Kidney (tissue), 14 donors: ENCODE data around the gene KRT31. TPM values are rescaled to one million over a fixed set of nuclear protein-coding genes. Genes with fewer than 3 reads are reported as not detected.

Experiments used
- DNase-seq, 5 donors: peaks; one replicate each; pipeline ENCODE4 v3.0.0-alpha.2; 2013 to 2020
- FAIRE-seq: peaks from 2 replicates; lab custom pipeline; 2012; peaks lifted over from hg19 to GRCh38; lab: Jason Lieb, UNC
- H3K27ac ChIP-seq, 2 donors: one replicate each; pipeline ENCODE4 v1.7.0; 2013; ENCODE audit warnings: low read depth in 2 of 2, low read length in 2 of 2, inconsistent platforms in 1 of 2
- H3K27me3 ChIP-seq: one replicate; pipeline ENCODE4 v1.7.1; 2013; ENCODE audit warnings: low read length, inconsistent platforms; ENCODE audit not compliant: control insufficient read depth, insufficient read depth
- H3K36me3 ChIP-seq, 3 donors: one replicate each; pipeline versions ENCODE4 v1.7.0 to v1.7.1; 2013; ENCODE audit warnings: low read length in 3 of 3, control low read depth in 1 of 3, inconsistent platforms in 1 of 3; ENCODE audit not compliant: insufficient read depth in 3 of 3, control insufficient read depth in 2 of 3
- H3K4me1 ChIP-seq, 3 donors: one replicate each; pipeline versions ENCODE4 v1.7.0 to v1.7.1; 2013; ENCODE audit warnings: low read length in 3 of 3, inconsistent platforms in 1 of 3, low read depth in 1 of 3; ENCODE audit not compliant: control insufficient read depth in 2 of 3, insufficient read depth in 2 of 3
- H3K4me3 ChIP-seq, 3 donors: one replicate each; pipeline versions ENCODE4 v1.7.0 to v1.8.1; 2013; ENCODE audit warnings: low read length in 3 of 3, control low read depth in 1 of 3, inconsistent platforms in 1 of 3
- H3K9ac ChIP-seq, 3 donors: one replicate each; pipeline versions ENCODE4 v1.7.0 to v1.7.1; 2013; ENCODE audit warnings: low read length in 3 of 3, control low read depth in 1 of 3, inconsistent platforms in 1 of 3
- H3K9me3 ChIP-seq, 3 donors: one replicate each; pipeline versions ENCODE4 v1.7.0 to v1.7.1; 2013; ENCODE audit warnings: low read length in 3 of 3, control low read depth in 1 of 3, inconsistent platforms in 1 of 3; ENCODE audit not compliant: control insufficient read depth in 2 of 3, insufficient read depth in 1 of 3
- intact Hi-C: fragments of 100-400 bp; cut with DNase I; formaldehyde crosslinking; loops from one replicate; pipeline ENCODE4 v1.11.1; 2022
- polyA plus RNA-seq: library from polyadenylated mRNA; stranded (reverse); fragments of 350-450 nt; fragmentation: Illumina TruSeq; extraction: RNeasy Lipid Tissue Mini Kit (QIAGEN cat#74804); gene quantifications from one replicate; pipeline ENCODE4 v1.2.3, GENCODE V29; 2014; ENCODE audit warnings: low read depth, low replicate concordance; ENCODE audit not compliant: insufficient read depth
- total RNA-seq: library from RNA; stranded (reverse); fragmentation: NEBNext Ultra II Directional; extraction: Animal tissue kit (Norgen Biotek cat#: 25700); gene quantifications from one replicate; pipeline ENCODE4 v1.2.1, GENCODE V29; 2021
- TF ChIP-seq, protein P1 (sequence below): IDR thresholded peaks from 3 replicates; pipeline ENCODE4 v1.5.1; 2012; ENCODE audit warnings: mild to moderate bottlenecking, moderate library complexity, borderline replicate concordance; ENCODE audit not compliant: insufficient read depth; ENCODE audit errors: extremely low read depth
- donor health status: control.
- donor health status: control.
- donor health status: control.
- donor health status: control.
- donor health status: control.
- donor health status: DM: yes; HTN: yes; CAD: no.
- donor health status: Normal renal cell carcinoma (clear cell type).

Gene KRT31
- total and polyA plus RNA-seq, 2 donors from 2014 or later, result not detected

DNA sequence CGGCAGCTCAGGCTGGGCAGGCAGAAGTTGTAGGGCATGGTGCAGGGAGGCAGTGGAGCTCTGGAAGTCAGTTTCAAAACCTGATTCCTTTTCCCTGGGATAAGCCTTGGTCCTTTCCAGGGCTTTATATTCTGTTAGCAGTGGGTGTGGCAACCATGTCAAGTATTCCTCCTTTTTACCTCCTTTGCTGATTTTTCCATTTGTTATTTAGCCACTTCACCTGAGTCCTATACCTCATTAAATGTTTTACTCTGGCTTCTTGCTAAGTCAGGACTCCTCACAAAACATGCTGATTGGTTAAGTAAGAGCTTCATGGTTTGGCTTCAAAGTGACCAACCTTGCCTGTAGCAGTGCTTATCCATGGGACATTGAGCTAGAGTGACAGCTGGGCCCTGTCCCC lies 27.7 kb downstream of the KRT31 start, which contains the start of gene KRT33B:
Gene KRT33B, minus strand, starts transcription at position 101 of the 400 bp plus-strand sequence. Its CDS starts 63 bp downstream, at position 38.
- Histone ChIP-seq H3K4me3 (no peak within 1 kb of the TSS), H3K9ac (no peak within 1 kb of the TSS), H3K36me3 (no peaks in the 10 kb centered on the region), H3K4me1 (no peaks in the 10 kb centered on the region), H3K9me3 (no peaks in the 10 kb centered on the region), H3K27ac (no peak within 1 kb of the TSS), H3K27me3 (no peaks in the 10 kb centered on the region)
- FAIRE-seq, result no peak
- TF ChIP-seq, protein P1, sequence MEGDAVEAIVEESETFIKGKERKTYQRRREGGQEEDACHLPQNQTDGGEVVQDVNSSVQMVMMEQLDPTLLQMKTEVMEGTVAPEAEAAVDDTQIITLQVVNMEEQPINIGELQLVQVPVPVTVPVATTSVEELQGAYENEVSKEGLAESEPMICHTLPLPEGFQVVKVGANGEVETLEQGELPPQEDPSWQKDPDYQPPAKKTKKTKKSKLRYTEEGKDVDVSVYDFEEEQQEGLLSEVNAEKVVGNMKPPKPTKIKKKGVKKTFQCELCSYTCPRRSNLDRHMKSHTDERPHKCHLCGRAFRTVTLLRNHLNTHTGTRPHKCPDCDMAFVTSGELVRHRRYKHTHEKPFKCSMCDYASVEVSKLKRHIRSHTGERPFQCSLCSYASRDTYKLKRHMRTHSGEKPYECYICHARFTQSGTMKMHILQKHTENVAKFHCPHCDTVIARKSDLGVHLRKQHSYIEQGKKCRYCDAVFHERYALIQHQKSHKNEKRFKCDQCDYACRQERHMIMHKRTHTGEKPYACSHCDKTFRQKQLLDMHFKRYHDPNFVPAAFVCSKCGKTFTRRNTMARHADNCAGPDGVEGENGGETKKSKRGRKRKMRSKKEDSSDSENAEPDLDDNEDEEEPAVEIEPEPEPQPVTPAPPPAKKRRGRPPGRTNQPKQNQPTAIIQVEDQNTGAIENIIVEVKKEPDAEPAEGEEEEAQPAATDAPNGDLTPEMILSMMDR, result no peak
- no peak for DNase-seq
- intact Hi-C loops, result no loop called here

DNA sequence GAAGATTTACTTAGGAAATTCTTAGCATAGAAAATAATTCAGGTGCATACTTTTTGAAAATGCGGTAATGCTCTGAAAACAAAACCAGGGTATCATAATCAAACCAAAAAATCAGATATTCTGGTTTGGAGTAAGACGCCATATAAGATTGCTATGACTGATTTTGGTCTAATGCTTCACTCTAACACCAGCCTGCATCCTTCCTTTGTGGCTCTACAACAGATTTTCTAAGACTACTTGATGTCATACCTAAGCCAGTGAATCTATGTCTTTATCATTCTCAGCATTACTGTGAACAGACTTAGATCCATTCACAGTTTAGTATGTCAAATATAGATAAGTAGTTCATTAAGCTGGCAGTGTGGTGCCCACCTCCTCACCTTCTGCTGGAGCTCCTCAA lies 28.4 kb downstream of the KRT31 start:
- Histone ChIP-seq H3K36me3 (no peaks in the 10 kb centered on the region), H3K4me1 (no peaks in the 10 kb centered on the region), H3K27me3 (no peaks in the 10 kb centered on the region), H3K9ac (no peak overlapping the region), H3K4me3 (no peak overlapping the region), H3K27ac (no peak overlapping the region), H3K9me3 (no peaks in the 10 kb centered on the region)
- TF ChIP-seq, protein P1, result no peak
- intact Hi-C loops, result no loop called here
- DNase-seq (no peak), FAIRE-seq (no peak)

DNA sequence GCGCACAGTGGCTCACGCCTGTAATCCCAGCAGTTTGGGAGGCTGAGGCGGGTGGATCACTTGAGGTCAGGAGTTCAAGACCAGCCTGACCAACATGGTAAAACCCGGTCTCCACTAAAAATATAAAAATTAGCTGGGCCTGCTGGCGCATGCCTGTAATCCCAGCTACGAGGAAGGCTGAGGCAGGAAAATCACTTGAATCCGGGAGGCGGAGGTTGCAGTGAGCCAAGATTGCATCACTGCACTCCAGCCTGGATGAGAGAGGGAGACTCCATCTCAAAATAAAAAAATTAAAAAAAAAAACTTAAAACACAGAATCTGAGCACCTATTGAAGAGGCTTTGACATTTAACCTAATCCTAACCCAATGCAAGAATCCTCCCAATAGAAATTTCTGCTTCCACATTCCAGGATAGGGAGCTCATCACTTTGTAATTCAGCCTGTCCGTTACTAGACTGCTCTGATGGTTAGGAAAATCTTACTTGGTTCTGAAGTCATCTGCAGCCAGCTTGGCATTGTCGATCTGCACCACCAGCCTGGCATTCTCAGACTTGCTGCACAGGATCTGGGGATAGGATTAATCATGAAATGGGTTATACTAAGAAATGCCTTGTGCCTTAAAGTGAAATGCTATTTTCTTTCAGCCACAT lies 29.9 kb downstream of the KRT31 start:
- no peak overlapping the region for H3K4me3 ChIP-seq
- no peaks in the 10 kb centered on the region for H3K9me3 ChIP-seq
- no peaks in the 10 kb centered on the region for H3K27me3 ChIP-seq
- FAIRE-seq (no peak), DNase-seq (no peak)
- no peak overlapping the region for H3K9ac ChIP-seq
- intact Hi-C loops, result no loop called here
- H3K4me1 ChIP-seq, result no peaks in the 10 kb centered on the region
- H3K36me3 ChIP-seq, result no peaks in the 10 kb centered on the region
- no peak overlapping the region for H3K27ac ChIP-seq
- TF ChIP-seq, protein P1, result no peak
